T47D (cell line): ENCODE measurements around the gene MYLIP.

Experiments
- DNase-seq, 2 experiments: peaks; one replicate each; pipeline versions ENCODE4 v3.0.0 to v3.0.0-alpha.2; 2011 to 2012; ENCODE audit warnings: low read depth in 1 of 2, low spot score in 1 of 2
- JUND ChIP-seq: IDR thresholded peaks from 2 replicates; pipeline ENCODE4 v1.6.1; 2012; ENCODE audit warnings: low read depth
- in situ Hi-C: cut with HindIII; loops from 2 replicates; pipeline ENCODE4 v1.10.0; 2016; ENCODE audit warnings: low sequenced_read_pairs, low pct_unique_long_range_greater_than_20kb

The MYLIP gene

GRCh38 chr6:16121339-16121738 is 7.5 kb upstream of the MYLIP start:
- TF ChIP-seq JUND = no peak
- DNase-seq = no peak
- in situ Hi-C loops = no loop called here

- DNase-seq = no peak
- TF ChIP-seq JUND = no peak
- in situ Hi-C loops = no loop called here
Observed at GRCh38 chr6:16122197-16122596, 6.7 kb upstream of the MYLIP start.

- in situ Hi-C loops = no loop called here
- TF ChIP-seq JUND = no peak
- DNase-seq = no peak
Observed at GRCh38 chr6:16124198-16125180, 4.4 kb upstream of the MYLIP start.

- in situ Hi-C loops = no loop called here
- TF ChIP-seq JUND = no peak
Observed at GRCh38 chr6:16126056-16126455, 2.8 kb upstream of the MYLIP start.

GRCh38 chr6:16126861-16127260 is 2.0 kb upstream of the MYLIP start:
- no peak for DNase-seq
- in situ Hi-C loops = no loop called here

More at GRCh38 chr6:16126056-16126455, 2.8 kb upstream of the MYLIP start:
- no peak for DNase-seq

GRCh38 chr6:16127471-16127870 is 1.4 kb upstream of the MYLIP start:
- DNase-seq = no peak
- in situ Hi-C loops = no loop called here
- no peak for TF ChIP-seq JUND

More at GRCh38 chr6:16126861-16127260, 2.0 kb upstream of the MYLIP start:
- no peak for TF ChIP-seq JUND

- TF ChIP-seq JUND = no peak
- in situ Hi-C loops = no loop called here
- peak; percentile 7 to 35 for DNase-seq
Observed at GRCh38 chr6:16129623-16130401, 926 bp downstream of the MYLIP start.

GRCh38 chr6:16130437-16130891 is 1.6 kb downstream of the MYLIP start:
- no peak for TF ChIP-seq JUND
- peak in 1 of 2 experiments; percentile 54 for DNase-seq
- in situ Hi-C loops = no loop called here

GRCh38 chr6:16130932-16131387 is 2.1 kb downstream of the MYLIP start:
- DNase-seq = peak in 1 of 2 experiments; percentile 48
- TF ChIP-seq JUND = no peak
- in situ Hi-C loops = no loop called here

GRCh38 chr6:16132909-16133308 is 4.0 kb downstream of the MYLIP start:
- DNase-seq = no peak
- TF ChIP-seq JUND = no peak
- in situ Hi-C loops = no loop called here

- in situ Hi-C loops = no loop called here
- no peak for TF ChIP-seq JUND
- DNase-seq = no peak
Observed at GRCh38 chr6:16134430-16134829, 5.5 kb downstream of the MYLIP start.

GRCh38 chr6:16135066-16135465 is 6.2 kb downstream of the MYLIP start:
- in situ Hi-C loops = no loop called here
- DNase-seq = no peak
- TF ChIP-seq JUND = no peak

GRCh38 chr6:16136091-16136490 is 7.2 kb downstream of the MYLIP start:
- TF ChIP-seq JUND = no peak

More at GRCh38 chr6:16136091-16136490, 7.2 kb downstream of the MYLIP start:
- DNase-seq = no peak
- in situ Hi-C loops = no loop called here
